ENCODE data around the gene KRTCAP3. TPM values are rescaled to one million over a fixed set of nuclear protein-coding genes. Genes with fewer than 3 reads are reported as not detected.

The KRTCAP3 gene
- total and polyA plus RNA-seq, 2 of the 4 experiments (the other 2 are of a cell fraction), result 1.5 TPM; not detected in 1

- H3K9me1 ChIP-seq (ENCODE audit: insufficient read depth, low read length), result peaks cover 2% of the 10 kb centered on the region; the same call in 1 of the 2 replicates
- no peak overlapping the region for H3K14ac ChIP-seq (replicated peaks; ENCODE audit: low read depth, low read length)
- no peak overlapping the region for H3K4me3 ChIP-seq (ENCODE audit: insufficient read depth, low read depth, low read length)
- H4K20me1 ChIP-seq (ENCODE audit: insufficient read depth, low read length), result no peaks in the 10 kb centered on the region
- H3K9ac ChIP-seq (ENCODE audit: low read depth, low read length), result no peak overlapping the region
- no peak for DNase-seq
- H3K23ac ChIP-seq (ENCODE audit: low read depth, low read length), result no peak overlapping the region
- no TSS peak for BruUV-seq (replicated peaks)
- ChIA-PET POLR2A (ENCODE audit: unreplicated experiment) (no interaction called here), CTCF (no interaction called here)
- no peak overlapping the region for H2BK120ac ChIP-seq (ENCODE audit: low read depth, low read length)
- no peak overlapping the region for H2AK5ac ChIP-seq (ENCODE audit: low read depth, low read length)
- no peak overlapping the region for H4K5ac ChIP-seq (ENCODE audit: low read depth, low read length)
- no peak overlapping the region for H3K27ac ChIP-seq (ENCODE audit: insufficient read depth, low read length)
- no peak overlapping the region for H3K4me2 ChIP-seq (ENCODE audit: low read depth, low read length)
- TF ChIP-seq CEBPB (IDR thresholded peaks at IDR 0.05; ENCODE audit: low read depth, low read length), result no peak
- no peak for TF ChIP-seq RAD21 (IDR thresholded peaks at IDR 0.05; ENCODE audit: low read length)
- TF ChIP-seq, protein P1, sequence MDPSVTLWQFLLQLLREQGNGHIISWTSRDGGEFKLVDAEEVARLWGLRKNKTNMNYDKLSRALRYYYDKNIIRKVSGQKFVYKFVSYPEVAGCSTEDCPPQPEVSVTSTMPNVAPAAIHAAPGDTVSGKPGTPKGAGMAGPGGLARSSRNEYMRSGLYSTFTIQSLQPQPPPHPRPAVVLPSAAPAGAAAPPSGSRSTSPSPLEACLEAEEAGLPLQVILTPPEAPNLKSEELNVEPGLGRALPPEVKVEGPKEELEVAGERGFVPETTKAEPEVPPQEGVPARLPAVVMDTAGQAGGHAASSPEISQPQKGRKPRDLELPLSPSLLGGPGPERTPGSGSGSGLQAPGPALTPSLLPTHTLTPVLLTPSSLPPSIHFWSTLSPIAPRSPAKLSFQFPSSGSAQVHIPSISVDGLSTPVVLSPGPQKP (IDR thresholded peaks at IDR 0.05; ENCODE audit: borderline replicate concordance, low read depth, low read length), result no peak
- TF ChIP-seq CTCF (conservative IDR thresholded peaks at IDR 0.05; ENCODE audit: low read depth, low read length), result no peak
- TF ChIP-seq MAFK (IDR thresholded peaks at IDR 0.05; ENCODE audit: low read depth, low read length), result no peak
- TF ChIP-seq MAZ (IDR thresholded peaks at IDR 0.05; ENCODE audit: borderline replicate concordance, low read depth, low read length), result no peak
- TF ChIP-seq MXI1 (IDR thresholded peaks at IDR 0.05; ENCODE audit: borderline replicate concordance, low read depth, low read length), result no peak
- intact Hi-C loops (cut with micrococcal nuclease), result no loop called here
- no peaks in the 10 kb centered on the region for H3K4me1 ChIP-seq (ENCODE audit: control insufficient read depth, insufficient read depth, low read length)
- H3K36me3 ChIP-seq (ENCODE audit: control insufficient read depth, insufficient read depth, low read length), result peaks cover 22% of the 10 kb centered on the region
- no peaks in the 10 kb centered on the region for H3K9me3 ChIP-seq (ENCODE audit: control insufficient read depth, insufficient read depth, low read length)
- no peak overlapping the region for H2AK9ac ChIP-seq (replicated peaks; ENCODE audit: low read depth, low read length, poor library complexity)
- H2BK20ac ChIP-seq (ENCODE audit: low read depth, low read length), result no peak overlapping the region
- H4K8ac ChIP-seq (ENCODE audit: low read depth in 2 of 2, low read length in 2 of 2), result no peak overlapping the region
- H4K91ac ChIP-seq (ENCODE audit: insufficient read depth, low read depth, low read length), result no peak overlapping the region
- no peaks in the 10 kb centered on the region for H3K79me1 ChIP-seq (ENCODE audit: low read depth in 1 of 2, low read length in 2 of 2)
- ATAC-seq (ENCODE audit: low read depth), result no peak
- no peak overlapping the region for H3K56ac ChIP-seq (ENCODE audit: extremely low read depth, insufficient read depth, low read length)
- WGBS, 2 experiments (ENCODE audit: extremely low coverage in 2 of 2, insufficient read length in 1 of 2), result 86% methylated on average over 1 of the region's 5 CpGs; no CpG with 5 or more reads in 1 of the 2 experiments
- in situ Hi-C loops (cut with MboI; ENCODE audit: low sequenced_read_pairs), result no loop called here
- H2AFZ ChIP-seq (replicated peaks; ENCODE audit: low read length, poor library complexity), result no peak overlapping the region
- no peak overlapping the region for H3K18ac ChIP-seq (ENCODE audit: low read depth, low read length)
- dilution Hi-C loops (cut with HindIII; ENCODE audit: low sequenced_read_pairs, unreplicated experiment), result no loop called here
- no peak overlapping the region for H2BK15ac ChIP-seq (ENCODE audit: low read depth, low read length)
- no peak overlapping the region for H2BK5ac ChIP-seq (ENCODE audit: low read depth, low read length, poor library complexity, severe bottlenecking)
- no peak overlapping the region for H3K4ac ChIP-seq (ENCODE audit: low read depth, low read length)
- no peaks in the 10 kb centered on the region for H3K27me3 ChIP-seq (ENCODE audit: control insufficient read depth, insufficient read depth, low read length)
These were observed 29.8 kb downstream of the KRTCAP3 start for GRCh38 chr2:27471961-27472360.

Data from IMR-90 (cell line).